Sigmoid colon (tissue), 4 donors: ENCODE data around the gene GTF2E1.

Experiments used
- POLR2A ChIP-seq, 2 donors: fragments of 450-650 bp; IDR thresholded peaks; one replicate each; pipeline ENCODE4 v1.6.1; 2016; ENCODE audit warnings: antibody characterized with exemption in 2 of 2, mild to moderate bottlenecking in 2 of 2, moderate library complexity in 2 of 2
- POLR2AphosphoS5 ChIP-seq, 4 donors: sonication (generic); formaldehyde crosslinking; IDR thresholded peaks; one replicate each; pipeline ENCODE4 v1.6.1; 2017; ENCODE audit warnings: antibody characterized with exemption in 4 of 4
- TF ChIP-seq, protein P1 (sequence below), 4 experiments: fragments of 450-650 bp in 3 of 4; fragments of 200-600 bp in 1 of 4; IDR thresholded peaks; one replicate each; pipeline ENCODE4 v1.5.1; 2016 to 2019; ENCODE audit warnings: antibody characterized with exemption in 4 of 4, mild to moderate bottlenecking in 3 of 4, moderate library complexity in 2 of 4

DNA sequence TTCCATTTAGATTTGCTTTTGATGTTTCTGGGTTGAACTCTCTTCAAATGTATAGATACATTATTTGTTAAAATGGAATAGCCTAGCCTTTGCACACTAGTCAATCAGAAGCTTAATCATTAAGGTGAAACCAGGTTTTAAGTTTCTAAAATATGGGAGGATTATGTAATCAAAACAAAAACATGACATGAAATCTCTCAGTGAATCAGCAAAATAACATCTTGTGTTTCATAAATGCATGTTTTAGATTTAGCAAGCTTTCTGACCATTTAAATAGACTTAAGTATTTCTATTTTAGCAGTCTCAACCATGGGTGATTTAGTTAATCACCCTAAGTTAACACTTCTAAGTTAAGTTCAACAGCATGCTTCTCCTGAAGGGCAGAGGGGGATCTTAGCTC lies 11.3 kb downstream of the GTF2E1 start:
- TF ChIP-seq POLR2AphosphoS5 (IDR thresholded peaks at IDR 0.05) (no peak), POLR2A (IDR thresholded peaks at IDR 0.05) (no peak)
- TF ChIP-seq, protein P1, sequence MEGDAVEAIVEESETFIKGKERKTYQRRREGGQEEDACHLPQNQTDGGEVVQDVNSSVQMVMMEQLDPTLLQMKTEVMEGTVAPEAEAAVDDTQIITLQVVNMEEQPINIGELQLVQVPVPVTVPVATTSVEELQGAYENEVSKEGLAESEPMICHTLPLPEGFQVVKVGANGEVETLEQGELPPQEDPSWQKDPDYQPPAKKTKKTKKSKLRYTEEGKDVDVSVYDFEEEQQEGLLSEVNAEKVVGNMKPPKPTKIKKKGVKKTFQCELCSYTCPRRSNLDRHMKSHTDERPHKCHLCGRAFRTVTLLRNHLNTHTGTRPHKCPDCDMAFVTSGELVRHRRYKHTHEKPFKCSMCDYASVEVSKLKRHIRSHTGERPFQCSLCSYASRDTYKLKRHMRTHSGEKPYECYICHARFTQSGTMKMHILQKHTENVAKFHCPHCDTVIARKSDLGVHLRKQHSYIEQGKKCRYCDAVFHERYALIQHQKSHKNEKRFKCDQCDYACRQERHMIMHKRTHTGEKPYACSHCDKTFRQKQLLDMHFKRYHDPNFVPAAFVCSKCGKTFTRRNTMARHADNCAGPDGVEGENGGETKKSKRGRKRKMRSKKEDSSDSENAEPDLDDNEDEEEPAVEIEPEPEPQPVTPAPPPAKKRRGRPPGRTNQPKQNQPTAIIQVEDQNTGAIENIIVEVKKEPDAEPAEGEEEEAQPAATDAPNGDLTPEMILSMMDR (IDR thresholded peaks at IDR 0.05): no peak
